ELF-1 (cell line): Measurements from ENCODE around the gene VAV2.

Experiments
- DNase-seq: peaks from one replicate; pipeline ENCODE4 v3.0.0-alpha.2; 2016; ENCODE audit warnings: low read depth, low spot score

Gene VAV2

GRCh38 chr9:133991964-133992779, at the start of gene VAV2:
Gene VAV2 (minus strand): TSS chr9:133992324. CDS start chr9:133992278, 46 bp downstream.
- peak; percentile 70 for DNase-seq

- DNase-seq, result no peak
These were observed 49.5 kb upstream of the VAV2 start for GRCh38 chr9:134041649-134041962.

GRCh38 chr9:134040781-134041648, 48.9 kb upstream of the VAV2 start:
- no peak for DNase-seq

GRCh38 chr9:134040176-134040565, 48.0 kb upstream of the VAV2 start:
- DNase-seq, result no peak

GRCh38 chr9:134039386-134040175, 47.5 kb upstream of the VAV2 start:
- DNase-seq, result no peak

GRCh38 chr9:134037641-134038040, 45.5 kb upstream of the VAV2 start:
- DNase-seq, result no peak

GRCh38 chr9:134036130-134036529, 44.0 kb upstream of the VAV2 start:
- no peak for DNase-seq

GRCh38 chr9:134035041-134036039, 43.2 kb upstream of the VAV2 start:
- DNase-seq, result no peak

GRCh38 chr9:134034215-134035040, 42.3 kb upstream of the VAV2 start:
- no peak for DNase-seq

- no peak for DNase-seq
These were observed 41.5 kb upstream of the VAV2 start for GRCh38 chr9:134033516-134034214.

- no peak for DNase-seq
These were observed 40.5 kb upstream of the VAV2 start for GRCh38 chr9:134032456-134033222.

- DNase-seq, result no peak
These were observed 39.7 kb upstream of the VAV2 start for GRCh38 chr9:134031783-134032182.

- DNase-seq, result no peak
These were observed 38.8 kb upstream of the VAV2 start for GRCh38 chr9:134030821-134031470.

- no peak for DNase-seq
These were observed 37.4 kb upstream of the VAV2 start for GRCh38 chr9:134029248-134030226.

GRCh38 chr9:134028575-134029247, 36.6 kb upstream of the VAV2 start:
- DNase-seq, result no peak

- no peak for DNase-seq
These were observed 36.0 kb upstream of the VAV2 start for GRCh38 chr9:134028076-134028475.
